DMS153 treated with DMSO at 0.1 percent for 48 hours (cell line): ENCODE data around the gene FYTTD1.

Experiments used
- DNase-seq: peaks from one replicate; lab custom pipeline; 2025; ENCODE audit not compliant: unreplicated experiment; lab: John Stamatoyannopoulos, UW

The FYTTD1 gene

DNA sequence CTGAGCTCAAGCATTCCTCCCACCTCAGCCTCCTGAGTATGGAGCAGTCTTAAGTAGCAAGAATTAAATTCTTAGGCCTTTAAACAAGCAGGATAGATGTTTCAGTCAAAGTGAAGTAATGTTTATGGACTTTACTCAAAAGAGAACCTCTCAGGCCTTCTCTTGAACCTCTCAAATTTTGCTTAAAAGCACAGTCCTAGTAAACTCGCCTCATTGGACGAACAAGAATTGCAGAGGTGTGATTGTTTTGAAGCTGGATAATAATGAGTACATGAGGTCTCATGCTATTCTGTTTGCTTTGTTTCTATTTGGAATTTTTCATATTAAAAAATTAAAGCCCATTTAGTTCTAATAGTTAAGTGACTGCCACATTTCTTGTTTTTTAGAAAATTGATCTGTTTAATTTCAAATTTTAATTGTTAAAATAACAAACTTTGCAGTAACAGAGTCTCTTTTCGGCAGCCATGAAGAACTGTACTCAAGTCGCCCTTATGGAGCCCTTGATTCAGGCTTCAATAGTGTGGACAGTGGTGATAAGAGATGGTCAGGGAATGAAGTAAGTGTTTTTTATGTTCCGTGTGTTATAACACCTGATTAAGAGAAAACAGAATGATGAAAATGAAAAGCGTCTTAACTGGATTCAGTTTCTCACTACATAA is 80.8 kb downstream of the FYTTD1 start:
- no peak for DNase-seq

DNA sequence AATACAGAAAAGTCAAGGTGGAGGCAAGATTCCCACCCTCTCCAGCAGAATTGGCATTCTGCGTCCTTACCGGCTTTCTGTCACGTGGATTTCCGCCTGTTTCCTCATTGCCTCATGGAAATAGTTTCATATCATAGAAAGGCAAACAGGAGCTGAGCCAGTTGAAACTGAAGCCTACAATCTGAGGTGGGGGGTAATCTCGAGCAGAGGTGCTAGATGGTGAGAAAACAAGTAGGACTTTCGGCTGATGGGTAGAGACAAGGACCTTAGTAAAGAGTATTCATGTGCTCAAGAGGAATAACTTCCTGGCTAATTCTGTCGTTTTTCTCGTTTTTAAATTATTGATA is 81.3 kb downstream of the FYTTD1 start:
- no peak for DNase-seq

DNA sequence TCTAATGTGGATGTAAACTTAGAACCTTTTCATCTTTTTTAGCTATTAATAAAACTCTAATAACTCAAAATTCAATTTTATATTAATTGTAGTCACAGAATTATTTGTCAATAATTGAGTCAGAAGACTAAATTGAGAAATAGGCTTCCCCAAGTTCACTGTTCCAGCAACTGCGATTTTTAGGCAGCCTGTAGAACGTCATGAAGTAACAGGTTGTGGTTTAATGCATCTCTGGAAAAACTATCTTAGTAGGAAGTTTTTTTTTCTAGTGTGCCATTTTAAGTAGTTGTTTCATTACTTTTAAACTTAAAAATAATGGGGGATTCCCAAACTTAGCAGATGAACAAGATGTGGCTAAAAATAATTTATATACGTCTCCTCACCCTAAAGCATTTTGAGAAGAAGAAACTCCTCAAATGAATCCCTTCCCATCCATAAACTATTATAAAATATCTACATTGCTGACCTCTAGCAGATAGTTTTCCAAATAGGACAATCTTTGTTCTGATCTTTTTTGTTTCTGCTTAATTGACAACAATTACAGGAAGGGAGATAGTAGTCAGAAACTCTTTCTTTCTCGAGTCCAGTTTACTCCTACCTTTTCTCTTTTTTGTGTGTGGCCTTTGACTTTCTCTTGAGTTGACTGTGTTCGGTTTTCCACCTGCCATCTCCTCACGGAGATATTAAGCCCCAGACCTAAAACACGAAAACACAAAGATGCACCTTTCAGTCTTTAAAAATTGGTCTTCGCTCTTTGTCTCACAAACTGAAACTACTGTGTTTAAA is 84.4 kb downstream of the FYTTD1 start:
- no peak for DNase-seq

DNA sequence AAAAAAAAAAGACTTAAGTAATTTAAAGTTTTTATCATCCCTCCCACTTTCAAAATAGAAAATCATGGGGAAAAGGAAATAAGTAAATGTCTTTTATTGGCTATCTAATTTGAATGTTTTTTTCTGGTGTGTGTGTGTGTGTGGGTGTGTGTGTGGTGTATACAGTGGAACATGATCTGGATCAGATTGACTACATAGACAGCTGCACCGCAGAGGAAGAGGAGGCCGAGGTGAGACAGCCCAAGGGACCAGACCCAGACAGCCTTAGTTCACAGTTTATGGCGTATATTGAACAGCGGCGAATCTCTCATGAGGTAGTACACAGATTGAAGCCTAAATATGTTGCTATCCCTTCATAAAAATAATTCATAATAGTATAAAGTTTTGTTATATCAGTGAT is 85.8 kb downstream of the FYTTD1 start:
- DNase-seq: no peak

DNA sequence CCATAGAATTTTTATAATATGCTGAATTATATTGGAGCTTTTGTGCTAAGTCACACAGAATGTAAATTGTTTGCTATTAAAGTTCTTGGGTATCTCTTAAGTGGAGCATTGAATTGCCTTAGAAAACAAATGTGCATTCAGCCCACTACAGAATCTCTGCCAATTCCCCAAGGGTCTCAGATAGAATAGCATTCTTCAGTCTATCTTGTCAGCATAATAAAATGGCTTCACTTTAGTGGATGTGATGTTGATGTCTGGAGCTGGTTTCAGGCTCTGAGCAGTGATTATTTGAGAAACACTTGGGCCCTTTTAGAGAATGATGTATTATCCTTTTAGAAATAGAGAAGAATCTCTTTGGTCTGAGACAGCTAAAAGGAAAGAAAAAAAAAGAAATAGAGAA is 86.6 kb downstream of the FYTTD1 start:
- no peak for DNase-seq
